ENCODE data around the gene NIPAL3. TPM values are rescaled to one million over a fixed set of nuclear protein-coding genes. Genes with fewer than 3 reads are reported as not detected.
A peak's percentile ranks its signal among the peaks of the same experiment; 100 is the strongest.
"Not testable (repeated sequence)": the region's sequence is repeated elsewhere in the genome, so short reads cannot be mapped to it uniquely, and the experiment has no call there.

NIPAL3 gene
- total RNA-seq, 2 donors from 2014 or later, result 54.1 to 68.7 TPM

GRCh38 chr1:24459551-24460266 lies 44.1 kb downstream of the NIPAL3 start:
- H3K27ac Mint-ChIP-seq, result peak overlapping the region; percentile 47
- ATAC-seq (replicated peaks in 1 of 2), result peak; percentile 22 to 42

DNA sequence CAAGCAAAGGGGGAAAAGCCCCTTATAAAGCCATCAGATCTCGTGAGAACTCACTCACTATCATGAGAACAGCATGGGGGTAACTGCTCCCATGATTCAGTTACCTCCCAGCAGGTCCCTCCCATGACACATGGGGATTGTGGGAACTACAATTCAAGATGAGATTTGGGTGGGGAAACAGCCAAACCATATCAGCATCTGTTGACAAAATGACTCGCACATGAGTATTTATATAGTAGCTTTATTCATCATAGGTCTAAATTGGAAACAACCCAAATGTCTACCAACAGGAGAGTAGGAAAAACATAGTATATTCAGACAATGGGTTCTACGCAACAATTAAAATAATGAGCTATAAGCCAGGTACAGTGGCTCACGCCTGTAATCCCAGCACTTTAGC lies 46.5 kb downstream of the NIPAL3 start:
- not testable (repeated sequence) for H3K4me3 Mint-ChIP-seq; H3K27ac Mint-ChIP-seq; DNase-seq; H3K27me3 Mint-ChIP-seq (ENCODE audit: low read depth); H3K9me3 Mint-ChIP-seq; ATAC-seq (replicated peaks in 1 of 2)
- Mint-ChIP-seq H3K36me3 (ENCODE audit: insufficient read depth in 2 of 2) (peaks cover 28 to 59% of the 10 kb centered on the region in 2 donors), H3K4me1 (ENCODE audit: low read depth) (peaks cover 35% of the 10 kb centered on the region)

More at GRCh38 chr1:24459551-24460266, 44.1 kb downstream of the NIPAL3 start:
- Mint-ChIP-seq H3K36me3 (ENCODE audit: insufficient read depth in 2 of 2) (peaks cover 26 to 57% of the 10 kb centered on the region in 2 donors), H3K4me1 (ENCODE audit: low read depth) (peaks cover 27% of the 10 kb centered on the region), H3K4me3 (no peak overlapping the region), H3K9me3 (peaks cover 4 to 6% of the 10 kb centered on the region in 2 donors), H3K27me3 (ENCODE audit: low read depth) (no peaks in the 10 kb centered on the region)
- DNase-seq, result no peak

DNA sequence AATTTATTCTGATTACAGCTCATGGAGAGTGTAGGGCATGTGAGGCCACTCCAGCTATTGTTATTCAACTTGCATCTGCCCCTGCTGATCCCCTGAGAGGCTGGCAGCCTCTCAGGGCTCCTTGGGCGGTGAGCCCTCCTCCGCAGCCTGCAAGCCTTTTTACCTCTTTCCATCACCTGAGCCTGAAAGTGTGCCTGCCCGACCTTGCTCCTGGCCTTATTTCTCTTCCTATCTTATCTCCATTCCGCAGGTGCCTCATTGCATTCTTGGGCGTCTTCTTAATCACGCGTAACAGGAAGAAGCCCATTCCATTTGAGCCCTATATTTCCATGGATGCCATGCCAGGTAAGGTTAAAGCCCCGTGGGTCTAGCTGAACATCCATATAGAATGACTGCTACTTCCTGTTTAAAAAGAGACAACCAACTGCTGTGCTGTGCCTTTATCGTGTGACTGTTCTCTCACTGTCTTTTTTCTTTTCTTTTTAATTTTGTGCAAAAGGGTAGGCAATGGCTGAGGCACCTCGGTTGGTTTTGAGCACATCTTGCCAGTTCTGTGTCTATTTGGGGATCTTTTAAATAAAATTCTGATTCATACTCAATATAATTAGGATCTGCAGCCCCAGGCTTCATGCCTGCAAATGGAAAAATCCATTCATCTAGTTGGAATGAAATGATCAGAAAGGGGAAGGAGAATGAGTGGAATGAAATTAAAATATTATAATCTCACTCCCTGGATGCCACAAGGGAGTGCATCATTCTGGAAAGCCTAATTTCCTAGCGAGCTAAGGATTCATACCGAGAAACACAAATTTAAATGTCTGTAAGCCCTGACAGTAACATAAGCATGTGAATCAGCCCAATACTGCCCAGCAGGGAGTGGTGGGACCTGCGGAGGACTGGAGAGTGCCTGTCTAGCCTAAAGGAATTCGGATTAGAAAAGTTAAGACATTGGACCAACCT lies 48.5 kb downstream of the NIPAL3 start:
- DNase-seq (no peak), ATAC-seq (replicated peaks in 1 of 2) (no peak)
- Mint-ChIP-seq H3K36me3 (ENCODE audit: insufficient read depth in 2 of 2) (peaks cover 22 to 53% of the 10 kb centered on the region in 2 donors), H3K4me1 (ENCODE audit: low read depth) (peaks cover 38% of the 10 kb centered on the region), H3K27ac (peak overlapping the region; percentile 65), H3K4me3 (peak overlapping the region in 1 of 2 donors; percentile 13), H3K9me3 (peaks cover 4 to 6% of the 10 kb centered on the region in 2 donors), H3K27me3 (ENCODE audit: low read depth) (no peaks in the 10 kb centered on the region)

DNA sequence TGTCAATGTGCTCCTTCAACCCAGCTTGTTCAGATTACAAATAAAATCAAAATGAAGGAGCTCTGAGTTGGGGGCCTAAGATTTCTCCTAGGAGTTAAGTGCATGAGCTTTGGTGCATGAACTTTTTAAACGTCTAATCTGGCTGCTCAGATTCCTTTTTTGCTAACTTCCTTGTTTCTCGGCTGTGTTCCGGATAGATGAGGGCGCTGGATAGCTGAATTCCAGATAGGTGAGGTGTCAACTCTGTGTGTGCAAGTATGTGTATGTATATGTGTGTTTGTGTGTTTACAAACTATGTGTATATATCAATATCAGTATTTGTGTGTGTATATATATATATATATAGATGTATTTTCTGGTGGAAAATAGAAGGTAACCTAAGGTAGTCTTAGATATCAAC lies 49.5 kb downstream of the NIPAL3 start:
- H3K27ac Mint-ChIP-seq, result no peak overlapping the region
- H3K36me3 Mint-ChIP-seq (ENCODE audit: insufficient read depth in 2 of 2), result peaks cover 19 to 43% of the 10 kb centered on the region in 2 donors

GRCh38 chr1:24465638-24466037 lies 50.0 kb downstream of the NIPAL3 start:
- peaks cover 26% of the 10 kb centered on the region for H3K4me1 Mint-ChIP-seq (ENCODE audit: low read depth)
- ATAC-seq (replicated peaks in 1 of 2) (no peak), DNase-seq (no peak)
- no peaks in the 10 kb centered on the region for H3K27me3 Mint-ChIP-seq (ENCODE audit: low read depth)
- H3K4me3 Mint-ChIP-seq, result no peak overlapping the region
- H3K27ac Mint-ChIP-seq, result no peak overlapping the region
- H3K36me3 Mint-ChIP-seq (ENCODE audit: insufficient read depth in 2 of 2), result peaks cover 14 to 40% of the 10 kb centered on the region in 2 donors
- peaks cover 4 to 5% of the 10 kb centered on the region in 2 donors for H3K9me3 Mint-ChIP-seq

More for the DNA sequence above, 49.5 kb downstream of the NIPAL3 start:
- ATAC-seq (replicated peaks in 1 of 2) (no peak), DNase-seq (no peak)
- peaks cover 31% of the 10 kb centered on the region for H3K4me1 Mint-ChIP-seq (ENCODE audit: low read depth)
- H3K27me3 Mint-ChIP-seq (ENCODE audit: low read depth), result no peaks in the 10 kb centered on the region
- peaks cover 4 to 5% of the 10 kb centered on the region in 2 donors for H3K9me3 Mint-ChIP-seq
- no peak overlapping the region for H3K4me3 Mint-ChIP-seq

DNA sequence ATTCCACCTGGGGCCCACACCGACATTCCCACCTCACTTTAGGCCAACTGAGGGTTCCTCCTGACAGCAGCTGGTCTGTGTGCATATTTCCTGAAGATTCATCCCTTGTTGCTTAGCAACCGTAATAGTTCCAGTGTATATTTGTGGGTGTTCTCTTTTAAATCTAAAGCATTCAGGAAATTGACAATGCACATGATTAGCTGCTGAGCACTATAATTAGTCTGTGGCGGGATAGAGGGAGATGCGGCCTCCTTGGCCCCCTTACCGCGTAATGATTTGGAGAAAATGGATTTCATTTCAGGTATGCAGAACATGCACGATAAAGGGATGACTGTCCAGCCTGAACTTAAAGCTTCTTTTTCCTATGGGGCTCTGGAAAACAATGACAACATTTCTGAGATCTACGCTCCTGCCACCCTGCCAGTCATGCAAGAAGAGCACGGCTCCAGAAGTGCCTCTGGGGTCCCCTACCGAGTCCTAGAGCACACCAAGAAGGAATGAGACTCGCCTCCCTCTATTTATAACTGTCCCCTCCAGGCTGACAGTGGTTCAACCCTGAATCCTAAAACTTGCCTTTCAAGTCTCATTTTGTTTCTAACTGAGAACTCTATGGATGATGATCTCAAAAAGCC lies 53.2 kb downstream of the NIPAL3 start:
- no peak overlapping the region for H3K27ac Mint-ChIP-seq

DNA sequence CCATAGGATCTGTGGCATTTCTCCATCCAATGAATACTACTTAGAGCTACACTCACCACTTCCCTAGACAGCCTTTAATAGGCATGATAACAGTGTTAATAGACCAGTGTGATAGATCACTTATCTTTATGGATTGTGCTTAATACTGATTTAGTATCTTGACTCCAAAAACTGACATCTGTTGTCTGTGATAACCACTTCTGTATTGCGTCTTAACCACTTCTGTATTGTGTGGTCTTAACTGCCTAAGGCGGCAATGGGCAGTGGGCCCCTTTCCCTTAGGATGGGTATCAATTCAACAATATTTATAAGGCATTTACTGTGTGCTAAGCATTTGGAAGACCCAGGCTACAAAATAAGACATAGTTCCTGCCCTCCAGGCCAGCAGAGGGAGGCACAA lies 55.0 kb downstream of the NIPAL3 start:
- Mint-ChIP-seq H3K9me3 (no peaks in the 10 kb centered on the region), H3K27me3 (ENCODE audit: low read depth) (no peaks in the 10 kb centered on the region), H3K4me1 (ENCODE audit: low read depth) (peaks cover 15% of the 10 kb centered on the region), H3K27ac (peak overlapping the region; percentile 22), H3K4me3 (no peak overlapping the region), H3K36me3 (ENCODE audit: insufficient read depth in 2 of 2) (peaks cover 4 to 15% of the 10 kb centered on the region in 2 donors)
- no peak for DNase-seq
- ATAC-seq (replicated peaks in 1 of 2), result no peak

More for the DNA sequence above, 53.2 kb downstream of the NIPAL3 start:
- DNase-seq, result no peak
- Mint-ChIP-seq H3K27me3 (ENCODE audit: low read depth) (no peaks in the 10 kb centered on the region), H3K36me3 (ENCODE audit: insufficient read depth in 2 of 2) (peaks cover 4 to 20% of the 10 kb centered on the region in 2 donors), H3K4me1 (ENCODE audit: low read depth) (peaks cover 19% of the 10 kb centered on the region), H3K9me3 (no peaks in the 10 kb centered on the region), H3K4me3 (no peak overlapping the region)
- no peak for ATAC-seq (replicated peaks in 1 of 2)

DNA sequence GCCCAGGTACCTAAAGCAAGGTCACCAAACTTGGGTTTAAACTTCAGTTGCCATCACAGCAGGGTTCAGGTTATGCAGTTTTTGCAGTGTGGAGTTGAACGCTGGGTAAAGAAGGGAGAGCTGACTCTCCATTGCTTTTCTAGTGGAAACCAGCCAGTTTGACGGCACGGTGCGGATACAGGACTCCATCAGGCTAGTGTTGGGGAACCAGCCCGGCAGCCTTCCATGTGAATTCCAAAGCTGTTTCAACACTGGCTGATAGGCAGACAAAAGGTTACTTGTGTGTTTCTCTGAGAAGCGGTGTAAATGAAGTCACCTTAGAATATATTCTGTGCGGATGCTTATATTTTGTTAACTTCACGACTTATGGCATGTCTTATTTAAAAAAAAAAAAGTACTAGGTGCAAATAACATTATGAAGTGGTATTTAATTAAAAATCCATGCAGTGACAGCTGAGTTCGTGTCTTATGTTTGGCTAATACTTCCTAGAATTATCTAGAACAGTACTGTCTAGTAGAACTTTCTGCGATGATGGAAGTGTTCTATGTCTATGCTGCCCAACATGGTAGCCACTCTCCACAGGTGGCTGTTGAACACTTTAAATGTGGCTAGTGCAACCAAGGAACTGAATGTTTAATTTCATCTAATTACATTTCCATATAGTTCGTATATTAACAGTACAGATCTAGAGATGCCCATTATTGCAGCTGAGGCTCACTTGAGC lies 57.1 kb downstream of the NIPAL3 start:
- no peak overlapping the region for H3K27ac Mint-ChIP-seq
- no peaks in the 10 kb centered on the region for H3K27me3 Mint-ChIP-seq (ENCODE audit: low read depth)
- no peaks in the 10 kb centered on the region for H3K9me3 Mint-ChIP-seq
- DNase-seq (no peak), ATAC-seq (replicated peaks in 1 of 2) (no peak)
- peaks cover 0 to 6% of the 10 kb centered on the region in 2 donors for H3K36me3 Mint-ChIP-seq (ENCODE audit: insufficient read depth in 2 of 2)
- no peak overlapping the region for H3K4me3 Mint-ChIP-seq
- H3K4me1 Mint-ChIP-seq (ENCODE audit: low read depth), result peaks cover 11% of the 10 kb centered on the region

DNA sequence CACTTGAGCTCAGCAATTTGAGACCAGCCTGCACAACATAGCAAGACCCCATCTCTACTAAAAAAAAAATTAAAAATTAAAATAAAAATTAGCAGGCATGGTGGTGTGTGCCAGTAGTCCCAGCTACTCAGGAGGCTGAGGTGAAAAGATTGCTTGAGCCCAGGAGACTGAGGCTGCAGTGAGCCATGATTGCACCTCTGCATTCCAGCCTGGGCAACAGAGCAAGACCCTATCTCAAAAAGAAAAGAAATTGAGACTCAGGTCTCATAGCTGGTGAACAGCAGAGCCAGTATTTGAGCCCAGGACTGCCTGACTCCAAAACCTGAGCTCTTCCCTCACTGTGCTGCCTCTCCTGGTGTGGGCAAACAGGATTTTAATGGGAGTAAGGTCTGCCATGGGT lies 58.6 kb downstream of the NIPAL3 start:
- Mint-ChIP-seq H3K4me3 (no peak overlapping the region), H3K27ac (no peak overlapping the region), H3K36me3 (ENCODE audit: insufficient read depth in 2 of 2) (peaks cover 0 to 7% of the 10 kb centered on the region in 2 donors), H3K4me1 (ENCODE audit: low read depth) (peaks cover 14% of the 10 kb centered on the region), H3K9me3 (no peaks in the 10 kb centered on the region), H3K27me3 (ENCODE audit: low read depth) (no peaks in the 10 kb centered on the region)
- DNase-seq (no peak), ATAC-seq (replicated peaks in 1 of 2) (no peak)

- peak; percentile 37 to 39 for ATAC-seq (replicated peaks in 1 of 2)
- H3K4me3 Mint-ChIP-seq, result no peak overlapping the region
- H3K4me1 Mint-ChIP-seq (ENCODE audit: low read depth), result peaks cover 24% of the 10 kb centered on the region
- H3K27me3 Mint-ChIP-seq (ENCODE audit: low read depth), result no peaks in the 10 kb centered on the region
- peaks cover 0 to 8% of the 10 kb centered on the region in 2 donors for H3K36me3 Mint-ChIP-seq (ENCODE audit: insufficient read depth in 2 of 2)
- H3K27ac Mint-ChIP-seq, result no peak overlapping the region
- no peaks in the 10 kb centered on the region for H3K9me3 Mint-ChIP-seq
- DNase-seq, result no peak
Measured at GRCh38 chr1:24475700-24476099, 60.1 kb downstream of the NIPAL3 start.

- Mint-ChIP-seq H3K27ac (no peak overlapping the region), H3K27me3 (ENCODE audit: low read depth) (no peaks in the 10 kb centered on the region), H3K4me3 (no peak overlapping the region), H3K9me3 (no peaks in the 10 kb centered on the region), H3K4me1 (ENCODE audit: low read depth) (peaks cover 33% of the 10 kb centered on the region), H3K36me3 (ENCODE audit: insufficient read depth in 2 of 2) (peaks cover 0 to 5% of the 10 kb centered on the region in 2 donors)
- ATAC-seq (replicated peaks in 1 of 2) (no peak), DNase-seq (no peak)
Measured at GRCh38 chr1:24476571-24476970, 61.0 kb downstream of the NIPAL3 start.

GRCh38 chr1:24477309-24477708 lies 61.7 kb downstream of the NIPAL3 start:
- H3K27me3 Mint-ChIP-seq (ENCODE audit: low read depth), result no peaks in the 10 kb centered on the region
- H3K4me3 Mint-ChIP-seq, result no peak overlapping the region
- H3K9me3 Mint-ChIP-seq, result no peaks in the 10 kb centered on the region
- DNase-seq (no peak), ATAC-seq (replicated peaks in 1 of 2) (no peak)
- no peak overlapping the region for H3K27ac Mint-ChIP-seq
- H3K36me3 Mint-ChIP-seq (ENCODE audit: insufficient read depth in 2 of 2), result peaks cover 0 to 5% of the 10 kb centered on the region in 2 donors
- peaks cover 40% of the 10 kb centered on the region for H3K4me1 Mint-ChIP-seq (ENCODE audit: low read depth)

Measured in activated T-cell treated with anti-CD3 and anti-CD28 coated beads, Interleukin-2, amount 50 U/mL, for 72 hours (primary cell).